Muscle of arm (tissue), 12 donors: ENCODE data around the gene RAD21L1. TPM values are rescaled to one million over a fixed set of nuclear protein-coding genes. Genes with fewer than 3 reads are reported as not detected.
"Not testable (repeated sequence)": the region's sequence is repeated elsewhere in the genome, so short reads cannot be mapped to it uniquely, and the experiment has no call there.

Experiments used
- DNase-seq: peaks from one replicate; pipeline ENCODE4 v3.0.0-alpha.2; 2013
- polyA plus RNA-seq, 12 donors: library from polyadenylated mRNA; unstranded; fragments of 120-200 nt; gene quantifications; one replicate each; pipeline ENCODE4 v1.2.1, GENCODE V29; 2013; ENCODE audit not compliant: insufficient read length in 12 of 12

The RAD21L1 gene
- polyA plus RNA-seq, 12 donors: 0.13 to 0.15 TPM; not detected in 10

GRCh38 chr20:1199212-1199873 lies 26.5 kb upstream of the RAD21L1 start:
- no peak for DNase-seq

GRCh38 chr20:1199964-1200363 lies 25.9 kb upstream of the RAD21L1 start:
- no peak for DNase-seq

- DNase-seq: no peak
Observed at GRCh38 chr20:1202762-1203504, 22.9 kb upstream of the RAD21L1 start, which contains the start of gene C20orf202. Gene C20orf202, plus strand, starts transcription at chr20:1203454. Its CDS starts 132 bp downstream, at chr20:1203586.

- no peak for DNase-seq
Observed at GRCh38 chr20:1203630-1204029, 22.2 kb upstream of the RAD21L1 start.

- no peak for DNase-seq
Observed at GRCh38 chr20:1204113-1204512, 21.7 kb upstream of the RAD21L1 start.

GRCh38 chr20:1204576-1204975 lies 21.3 kb upstream of the RAD21L1 start:
- DNase-seq: no peak

- DNase-seq: no peak
Observed at GRCh38 chr20:1205802-1206201, 20.0 kb upstream of the RAD21L1 start.

GRCh38 chr20:1206366-1207148 lies 19.3 kb upstream of the RAD21L1 start:
- DNase-seq: no peak

GRCh38 chr20:1207293-1207878 lies 18.5 kb upstream of the RAD21L1 start:
- DNase-seq: no peak

GRCh38 chr20:1209447-1210387 lies 16.1 kb upstream of the RAD21L1 start:
- DNase-seq: no peak

- no peak for DNase-seq
Observed at GRCh38 chr20:1210501-1210900, 15.3 kb upstream of the RAD21L1 start.

GRCh38 chr20:1212023-1212422 lies 13.8 kb upstream of the RAD21L1 start:
- DNase-seq: no peak

GRCh38 chr20:1212607-1213396 lies 13.0 kb upstream of the RAD21L1 start:
- DNase-seq: peak; percentile 53

GRCh38 chr20:1214838-1215261 lies 11.0 kb upstream of the RAD21L1 start:
- DNase-seq: no peak

- no peak for DNase-seq
Observed at GRCh38 chr20:1215386-1216170, 10.3 kb upstream of the RAD21L1 start.

GRCh38 chr20:1216527-1217427 lies 9.1 kb upstream of the RAD21L1 start:
- not testable (repeated sequence) for DNase-seq

GRCh38 chr20:1222750-1223149 lies 3.1 kb upstream of the RAD21L1 start:
- not testable (repeated sequence) for DNase-seq
